ENCODE data around the gene AP2A2. TPM values are rescaled to one million over a fixed set of nuclear protein-coding genes. Genes with fewer than 3 reads are reported as not detected.

Gene AP2A2
- total RNA-seq, 2 donors from 2014 or later, result 49.5 to 57.0 TPM

Other genes starting within 250 kb of the AP2A2 start
- 10 to 100 TPM; 40.5 to 66.1 TPM for gene DEAF1, start 230.6 kb upstream of the AP2A2 start, total RNA-seq
- gene TMEM80, start 230.1 kb upstream of the AP2A2 start, total RNA-seq, result 10 to 100 TPM; 17.0 to 17.8 TPM
- gene EPS8L2, start 219.6 kb upstream of the AP2A2 start, total RNA-seq, result 10 to 100 TPM; 11.4 to 15.7 TPM
- 100 to 1,000 TPM; 152 to 155 TPM for gene TALDO1, start 178.4 kb upstream of the AP2A2 start, total RNA-seq
- gene GATD1, start 148.4 kb upstream of the AP2A2 start, total RNA-seq, result 10 to 100 TPM; 31.9 to 34.4 TPM
- gene CEND1, start 135.8 kb upstream of the AP2A2 start, total RNA-seq, result 1 to 10 TPM; 1.4 to 1.6 TPM
- gene SLC25A22, start 127.6 kb upstream of the AP2A2 start, total RNA-seq, result 10 to 100 TPM; 30.8 to 40.2 TPM
- gene PIDD1, start 120.6 kb upstream of the AP2A2 start, total RNA-seq, result 10 to 100 TPM; 25.2 to 34.2 TPM
- 1,000 to 10,000 TPM; 3,054 to 3,114 TPM for gene RPLP2, start 115.9 kb upstream of the AP2A2 start, total RNA-seq
- 10 to 100 TPM; 64.5 to 77.1 TPM for gene PNPLA2, start 107.0 kb upstream of the AP2A2 start, total RNA-seq
- gene CRACR2B, start 98.0 kb upstream of the AP2A2 start, total RNA-seq, result 10 to 100 TPM in 1 of 2 donors, 1 to 10 TPM in 1; 5.5 to 13.3 TPM
- 10 to 100 TPM; 35.4 to 42.2 TPM for gene CD151, start 92.9 kb upstream of the AP2A2 start, total RNA-seq
- 10 to 100 TPM; 28.2 to 30.9 TPM for gene POLR2L, start 83.3 kb upstream of the AP2A2 start, total RNA-seq
- gene TSPAN4, start 83.0 kb upstream of the AP2A2 start, total RNA-seq, result 10 to 100 TPM; 12.2 to 14.9 TPM
- 10 to 100 TPM; 33.9 to 44.2 TPM for gene CHID1, start 15.1 kb upstream of the AP2A2 start, total RNA-seq
- gene MUC6, start 110.8 kb downstream of the AP2A2 start, total RNA-seq, result not detected
- gene MUC2, start 149.0 kb downstream of the AP2A2 start, total RNA-seq, result not detected
- gene MUC5AC, start 232.1 kb downstream of the AP2A2 start, total RNA-seq, result not detected

All from activated T-cell treated with anti-CD3 and anti-CD28 coated beads, Interleukin-2, amount 50 U/mL, for 72 hours (primary cell).